GM12874 (cell line): Measurements from ENCODE around the gene TLR1.
A peak's percentile ranks its signal among the peaks of the same experiment; 100 is the strongest.

Source experiments
- CTCF ChIP-seq: IDR thresholded peaks from 2 replicates; pipeline ENCODE4 v1.5.1; 2011; ENCODE audit warnings: low read depth, mild to moderate bottlenecking, control low read depth, low read length, moderate library complexity; ENCODE audit not compliant: insufficient read depth

The TLR1 gene

GRCh38 chr4:38768968-38769394 is 35.6 kb downstream of the TLR1 start:
- TF ChIP-seq CTCF: no peak

GRCh38 chr4:38765382-38765781 is 39.2 kb downstream of the TLR1 start:
- TF ChIP-seq CTCF: no peak

- TF ChIP-seq CTCF: no peak
Observed at GRCh38 chr4:38764277-38764676, 40.3 kb downstream of the TLR1 start.

- TF ChIP-seq CTCF: no peak
Observed at GRCh38 chr4:38762560-38762959, 42.0 kb downstream of the TLR1 start.

GRCh38 chr4:38759790-38760122 is 44.8 kb downstream of the TLR1 start:
- no peak for TF ChIP-seq CTCF

GRCh38 chr4:38759113-38759789 is 45.3 kb downstream of the TLR1 start:
- peak; percentile 40; the same call in 1 of the 2 replicates for TF ChIP-seq CTCF

- TF ChIP-seq CTCF: peak; percentile 46
Observed at GRCh38 chr4:38757945-38758600, 46.5 kb downstream of the TLR1 start.
